Liver (tissue), 9 donors: ENCODE measurements around the gene BRD3OS. TPM values are rescaled to one million over a fixed set of nuclear protein-coding genes. Genes with fewer than 3 reads are reported as not detected.
A peak's percentile ranks its signal among the peaks of the same experiment; 100 is the strongest.

Experiments used
- DNase-seq: peaks from one replicate; pipeline ENCODE4 v3.0.0-alpha.2; 2017; ENCODE audit warnings: low spot score
- H3K27ac ChIP-seq, 2 donors: one replicate each; pipeline ENCODE4 v1.7.0; 2013; ENCODE audit warnings: inconsistent platforms in 2 of 2, low read length in 2 of 2, control low read depth in 1 of 2, low read depth in 1 of 2, mild to moderate bottlenecking in 1 of 2
- H3K27me3 ChIP-seq, 4 donors: one replicate each; pipeline versions ENCODE4 v1.6.1 to v1.7.0; 2013; ENCODE audit warnings: low read length in 3 of 4, inconsistent platforms in 1 of 4, mild to moderate bottlenecking in 1 of 4, moderate library complexity in 1 of 4; ENCODE audit not compliant: control insufficient read depth in 4 of 4, insufficient read depth in 4 of 4
- H3K36me3 ChIP-seq, 4 donors: one replicate each; pipeline versions ENCODE4 v1.6.1 to v1.7.0; 2013; ENCODE audit warnings: low read length in 3 of 4, mild to moderate bottlenecking in 3 of 4, low read depth in 1 of 4, moderate library complexity in 1 of 4; ENCODE audit not compliant: control insufficient read depth in 4 of 4, insufficient read depth in 3 of 4
- H3K4me1 ChIP-seq, 4 donors: one replicate each; pipeline versions ENCODE4 v1.6.1 to v1.7.0; 2013; ENCODE audit warnings: low read length in 3 of 4, mild to moderate bottlenecking in 3 of 4, moderate library complexity in 1 of 4; ENCODE audit not compliant: control insufficient read depth in 4 of 4, insufficient read depth in 4 of 4
- H3K4me3 ChIP-seq, 3 donors: one replicate each; pipeline versions ENCODE4 v1.6.1 to v1.7.0; 2013; ENCODE audit warnings: low read length in 3 of 3, control low read depth in 1 of 3, low read depth in 1 of 3, mild to moderate bottlenecking in 1 of 3
- H3K9ac ChIP-seq, 2 donors: one replicate each; pipeline ENCODE4 v1.7.0; 2013; ENCODE audit warnings: low read length in 2 of 2, mild to moderate bottlenecking in 2 of 2, moderate library complexity in 2 of 2, control low read depth in 1 of 2, low read depth in 1 of 2
- H3K9me3 ChIP-seq, 4 donors: one replicate each; pipeline versions ENCODE4 v1.6.1 to v1.7.0; 2013; ENCODE audit warnings: low read length in 3 of 4; ENCODE audit not compliant: control insufficient read depth in 4 of 4
- CTCF ChIP-seq: fragments of 150-350 bp; IDR thresholded peaks from 2 replicates; pipeline ENCODE4 v1.5.1; 2017; ENCODE audit warnings: improper control_type of control experiment, low read depth, low read length; ENCODE audit not compliant: missing input control
- EGR1 ChIP-seq, 2 donors: IDR thresholded peaks; 2 replicates each; pipeline ENCODE4 v1.6.1; 2016 to 2018; ENCODE audit warnings: antibody characterized with exemption in 2 of 2, low read depth in 2 of 2
- FOXA1 ChIP-seq: IDR thresholded peaks from 2 replicates; pipeline ENCODE4 v1.6.1; 2016; ENCODE audit warnings: antibody characterized with exemption
- FOXA2 ChIP-seq: IDR thresholded peaks from 2 replicates; pipeline ENCODE4 v1.6.1; 2016; ENCODE audit warnings: antibody characterized with exemption
- GABPA ChIP-seq, 2 donors: IDR thresholded peaks in 1 of 2; conservative IDR thresholded peaks in 1 of 2; 2 replicates each; pipeline ENCODE4 v1.6.1; 2016; ENCODE audit warnings: antibody characterized with exemption in 2 of 2, mild to moderate bottlenecking in 1 of 2, moderate library complexity in 1 of 2
- HNF4A ChIP-seq, 2 donors: conservative IDR thresholded peaks; 2 replicates each; pipeline ENCODE4 v1.6.1; 2016; ENCODE audit warnings: antibody characterized with exemption in 2 of 2, mild to moderate bottlenecking in 2 of 2
- HNF4G ChIP-seq: IDR thresholded peaks from 2 replicates; pipeline ENCODE4 v1.6.1; 2016; ENCODE audit warnings: antibody characterized with exemption
- JUND ChIP-seq, 2 donors: IDR thresholded peaks; 2 replicates each; pipeline ENCODE4 v1.6.1; 2016; ENCODE audit warnings: antibody characterized with exemption in 2 of 2
- MAX ChIP-seq: IDR thresholded peaks from 2 replicates; pipeline ENCODE4 v1.6.1; 2016; ENCODE audit warnings: antibody characterized with exemption
- NR2F2 ChIP-seq: IDR thresholded peaks from 2 replicates; pipeline ENCODE4 v1.6.1; 2016; ENCODE audit warnings: antibody characterized with exemption
- RAD21 ChIP-seq, 2 donors: IDR thresholded peaks; 2 replicates each; pipeline ENCODE4 v1.6.1; 2016; ENCODE audit warnings: antibody characterized with exemption in 2 of 2, mild to moderate bottlenecking in 2 of 2
- RXRA ChIP-seq, 2 donors: IDR thresholded peaks; 2 replicates each; pipeline ENCODE4 v1.6.1; 2017 to 2018; ENCODE audit warnings: antibody characterized with exemption in 2 of 2, mild to moderate bottlenecking in 1 of 2
- SP1 ChIP-seq: IDR thresholded peaks from 2 replicates; pipeline ENCODE4 v1.6.1; 2018; ENCODE audit warnings: antibody characterized with exemption, mild to moderate bottlenecking
- TAF1 ChIP-seq: conservative IDR thresholded peaks from 2 replicates; pipeline ENCODE4 v1.6.1; 2016; ENCODE audit warnings: antibody characterized with exemption, mild to moderate bottlenecking
- YY1 ChIP-seq: IDR thresholded peaks from 2 replicates; pipeline ENCODE4 v1.6.1; 2016; ENCODE audit warnings: antibody characterized with exemption, mild to moderate bottlenecking
- ZBTB33 ChIP-seq: IDR thresholded peaks from 2 replicates; pipeline ENCODE4 v1.6.1; 2016; ENCODE audit warnings: antibody characterized with exemption
- WGBS: extraction: QIAGEN DNeasy Blood & Tissue Kit; methylation state at CpG from one replicate; pipeline ENCODE4 v1.1.7; 2013; 5-methylcytosine and 5-hydroxymethylcytosine counted together
- polyA plus RNA-seq, 2 donors: library from polyadenylated mRNA; stranded (reverse) in 1 of 2; unstranded in 1 of 2; fragments of 200-250 nt in 1 of 2; fragments of >200 nt in 1 of 2; fragmentation: Nextera tagmentation in 1 of 2; extraction: Ambion mirVana in 1 of 2; gene quantifications; one replicate each; pipeline versions ENCODE4 v1.2.1 to v1.2.3, GENCODE V29; 2013 to 2015
- total RNA-seq, 2 donors: library from RNA; depleted of rRNA; stranded (reverse); fragments of >200 nt; gene quantifications; one replicate each; pipeline ENCODE4 v1.2.3, GENCODE V29; 2014
- TF ChIP-seq, protein P1 (sequence below): IDR thresholded peaks from 2 replicates; pipeline ENCODE4 v1.6.1; 2016; ENCODE audit warnings: antibody characterized with exemption
- TF ChIP-seq, protein P2 (sequence below): IDR thresholded peaks from 2 replicates; pipeline ENCODE4 v1.6.1; 2016; ENCODE audit warnings: antibody characterized with exemption, mild to moderate bottlenecking
- donor health status: healthy.
- donor health status: healthy.
- donor health status: healthy.
- donor health status: healthy.
- donor health status: healthy.

The BRD3OS gene
- total and polyA plus RNA-seq, 4 donors = 2.1 to 5.1 (median 2.9) TPM

GRCh38 chr9:134010310-134011173 lies 14.7 kb upstream of the BRD3OS start:
- H3K27ac ChIP-seq = peak overlapping the region; percentile 28 to 54
- TF ChIP-seq TAF1 = no peak
- TF ChIP-seq RXRA (IDR thresholded peaks at IDR 0.05) = peak in 1 of 2 donors; percentile 53
- no peak for TF ChIP-seq SP1
- peak in 1 of 2 donors; percentile 22 for TF ChIP-seq JUND (IDR thresholded peaks at IDR 0.05)
- peak; percentile 18 for TF ChIP-seq YY1
- TF ChIP-seq, protein P1, sequence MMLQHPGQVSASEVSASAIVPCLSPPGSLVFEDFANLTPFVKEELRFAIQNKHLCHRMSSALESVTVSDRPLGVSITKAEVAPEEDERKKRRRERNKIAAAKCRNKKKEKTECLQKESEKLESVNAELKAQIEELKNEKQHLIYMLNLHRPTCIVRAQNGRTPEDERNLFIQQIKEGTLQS = no peak
- TF ChIP-seq ZBTB33 = no peak
- no peak for TF ChIP-seq CTCF
- no peak for TF ChIP-seq GABPA (IDR thresholded peaks at IDR 0.05 in 1 of 2, conservative IDR thresholded peaks at IDR 0.05 in 1 of 2)
- TF ChIP-seq NR2F2 = no peak
- no peak for TF ChIP-seq MAX
- peak in 1 of 2 donors; percentile 12 for TF ChIP-seq HNF4A (conservative IDR thresholded peaks at IDR 0.05)
- TF ChIP-seq, protein P2, sequence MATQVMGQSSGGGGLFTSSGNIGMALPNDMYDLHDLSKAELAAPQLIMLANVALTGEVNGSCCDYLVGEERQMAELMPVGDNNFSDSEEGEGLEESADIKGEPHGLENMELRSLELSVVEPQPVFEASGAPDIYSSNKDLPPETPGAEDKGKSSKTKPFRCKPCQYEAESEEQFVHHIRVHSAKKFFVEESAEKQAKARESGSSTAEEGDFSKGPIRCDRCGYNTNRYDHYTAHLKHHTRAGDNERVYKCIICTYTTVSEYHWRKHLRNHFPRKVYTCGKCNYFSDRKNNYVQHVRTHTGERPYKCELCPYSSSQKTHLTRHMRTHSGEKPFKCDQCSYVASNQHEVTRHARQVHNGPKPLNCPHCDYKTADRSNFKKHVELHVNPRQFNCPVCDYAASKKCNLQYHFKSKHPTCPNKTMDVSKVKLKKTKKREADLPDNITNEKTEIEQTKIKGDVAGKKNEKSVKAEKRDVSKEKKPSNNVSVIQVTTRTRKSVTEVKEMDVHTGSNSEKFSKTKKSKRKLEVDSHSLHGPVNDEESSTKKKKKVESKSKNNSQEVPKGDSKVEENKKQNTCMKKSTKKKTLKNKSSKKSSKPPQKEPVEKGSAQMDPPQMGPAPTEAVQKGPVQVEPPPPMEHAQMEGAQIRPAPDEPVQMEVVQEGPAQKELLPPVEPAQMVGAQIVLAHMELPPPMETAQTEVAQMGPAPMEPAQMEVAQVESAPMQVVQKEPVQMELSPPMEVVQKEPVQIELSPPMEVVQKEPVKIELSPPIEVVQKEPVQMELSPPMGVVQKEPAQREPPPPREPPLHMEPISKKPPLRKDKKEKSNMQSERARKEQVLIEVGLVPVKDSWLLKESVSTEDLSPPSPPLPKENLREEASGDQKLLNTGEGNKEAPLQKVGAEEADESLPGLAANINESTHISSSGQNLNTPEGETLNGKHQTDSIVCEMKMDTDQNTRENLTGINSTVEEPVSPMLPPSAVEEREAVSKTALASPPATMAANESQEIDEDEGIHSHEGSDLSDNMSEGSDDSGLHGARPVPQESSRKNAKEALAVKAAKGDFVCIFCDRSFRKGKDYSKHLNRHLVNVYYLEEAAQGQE = no peak
- TF ChIP-seq FOXA1 = no peak
- no peak for TF ChIP-seq FOXA2
- no peak for TF ChIP-seq HNF4G
- no peak for TF ChIP-seq RAD21 (IDR thresholded peaks at IDR 0.05)
- TF ChIP-seq EGR1 (IDR thresholded peaks at IDR 0.05; ENCODE audit: low read depth in 2 of 2) = no peak
- H3K9ac ChIP-seq = no peak overlapping the region
- H3K4me1 ChIP-seq = peaks cover 0 to 11% (median 4%) of the 10 kb centered on the region in 4 donors
- peak; percentile 61 for DNase-seq
- no peak overlapping the region for H3K4me3 ChIP-seq
- no peaks in the 10 kb centered on the region for H3K27me3 ChIP-seq
- H3K36me3 ChIP-seq = no peaks in the 10 kb centered on the region
- no peaks in the 10 kb centered on the region for H3K9me3 ChIP-seq
- WGBS = 62% methylated on average over 20 of the region's 20 CpGs
